T-helper 1 cell (primary cell): ENCODE data around the gene CP.

ENCODE experiments used
- DNase-seq, 5 donors: peaks; one replicate each; pipeline ENCODE4 v3.0.0-alpha.2; 2012 to 2020

CP gene

DNA sequence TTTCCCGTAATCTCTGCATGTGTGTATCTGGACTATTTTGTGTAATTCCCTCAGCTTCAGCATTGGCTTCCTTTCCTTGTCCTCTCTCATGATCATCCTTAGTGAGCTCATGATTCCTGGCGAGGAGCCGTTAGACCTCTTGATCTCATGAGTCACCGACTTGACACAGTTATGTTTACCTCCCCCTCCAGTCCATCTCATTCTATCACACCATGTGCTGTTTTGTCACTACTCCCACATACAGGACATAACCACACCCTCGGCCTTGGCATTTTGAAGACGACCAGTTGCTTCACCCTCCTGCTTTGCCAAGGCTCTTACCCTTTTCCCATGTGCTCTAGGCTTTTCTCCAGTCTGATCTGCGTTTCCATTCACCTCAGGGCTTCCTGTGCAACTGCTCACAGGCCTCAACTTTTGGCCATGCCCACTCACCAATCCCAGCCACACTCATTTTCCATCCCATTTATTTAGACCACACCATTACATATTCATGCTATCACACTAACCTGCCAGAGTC lies 41.5 kb downstream of the CP start:
- DNase-seq = no peak

DNA sequence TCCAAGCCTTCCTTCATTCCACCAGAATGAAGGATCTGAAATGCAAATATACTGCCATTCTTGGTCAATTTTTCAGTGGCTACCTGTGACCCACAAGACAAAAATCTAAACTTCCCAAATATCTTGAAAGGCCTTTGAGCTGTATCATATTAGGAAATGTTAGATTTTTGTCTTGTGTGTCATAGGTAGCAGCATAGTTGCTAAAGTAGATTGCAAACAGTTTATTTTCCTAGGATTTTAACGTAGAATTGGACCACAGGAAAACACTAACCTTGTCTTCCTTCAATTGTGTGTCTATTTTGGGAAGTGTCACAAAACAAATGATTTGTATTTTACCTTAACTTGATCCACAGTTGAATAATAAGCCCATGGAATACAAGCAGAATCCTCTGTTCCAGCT lies 42.4 kb downstream of the CP start:
- no peak for DNase-seq

DNA sequence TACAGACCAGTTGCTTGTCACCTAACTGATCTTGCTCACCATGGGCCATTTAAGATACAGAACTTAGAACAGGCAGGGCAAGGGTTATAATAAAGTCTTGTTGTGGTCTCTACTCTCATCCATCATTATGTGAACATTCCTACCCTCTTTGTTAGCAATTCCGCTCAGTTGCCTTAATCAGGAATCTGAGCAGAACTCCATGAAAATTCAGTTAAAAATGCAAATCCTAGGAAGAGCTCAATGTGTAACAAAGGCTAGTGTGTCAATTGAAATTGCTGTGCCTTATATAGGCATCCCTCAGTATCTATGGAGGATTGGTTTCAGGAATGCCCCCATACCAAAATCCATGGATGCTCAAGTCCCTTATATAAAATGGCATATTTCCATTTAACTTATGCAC lies 44.5 kb downstream of the CP start:
- no peak for DNase-seq

DNA sequence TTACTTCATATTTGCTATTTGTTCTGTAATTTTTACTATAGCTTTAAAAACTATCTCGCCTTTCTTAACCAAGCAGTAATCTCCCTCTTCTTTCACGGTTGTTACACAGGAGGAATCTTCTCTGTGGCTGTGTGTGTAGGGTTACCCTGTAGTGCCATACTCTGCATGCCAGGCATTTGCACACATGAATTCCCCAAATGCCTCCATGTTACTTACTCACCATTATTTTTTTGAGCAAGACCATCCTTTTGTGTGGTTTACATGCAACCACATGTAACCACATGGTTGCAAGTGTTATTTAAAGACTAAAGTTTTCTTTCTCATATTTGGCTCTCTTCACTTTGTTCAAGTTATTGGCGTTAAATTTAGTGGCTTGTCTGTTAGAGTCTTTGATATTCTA lies 46.7 kb downstream of the CP start:
- peak in 1 of 5 donors; percentile 14 for DNase-seq

DNA sequence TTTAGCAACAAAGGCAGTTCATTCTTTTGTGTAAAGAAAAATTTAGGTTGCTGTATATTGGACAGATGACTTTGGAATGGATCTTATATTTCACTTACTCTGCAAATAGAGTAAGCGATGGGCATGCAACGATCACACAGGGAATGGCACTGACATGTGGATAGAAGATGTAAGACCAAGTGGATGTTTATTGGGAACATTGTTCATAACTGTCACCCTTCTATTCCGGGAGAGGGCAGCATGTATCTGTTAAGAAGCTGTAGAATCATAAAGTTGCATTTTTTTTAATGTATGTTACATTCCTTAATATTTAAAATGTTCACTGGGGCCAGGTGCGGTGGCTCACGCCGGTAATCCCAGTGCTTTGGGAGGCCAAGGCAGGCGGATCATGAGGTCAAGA lies 51.0 kb downstream of the CP start:
- DNase-seq = no peak

DNA sequence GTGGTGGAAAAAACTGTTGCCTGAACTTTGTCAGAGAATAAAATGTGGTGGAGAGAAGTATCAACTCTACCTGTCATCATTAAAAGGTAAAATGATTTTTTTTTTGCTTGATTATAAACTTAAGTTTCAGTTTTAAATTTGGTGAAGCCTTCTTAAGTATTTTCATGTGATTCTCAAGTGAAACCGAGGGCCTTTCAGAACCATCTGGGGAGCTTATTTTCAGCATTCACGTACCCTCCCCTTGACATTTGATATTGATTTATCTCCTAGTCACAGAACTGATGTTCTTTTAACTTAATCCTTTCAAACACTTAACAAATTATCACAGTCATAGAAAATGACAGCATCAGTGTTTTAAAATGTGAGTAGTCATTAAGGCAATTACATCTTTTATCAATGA lies 53.7 kb downstream of the CP start:
- DNase-seq = no peak

DNA sequence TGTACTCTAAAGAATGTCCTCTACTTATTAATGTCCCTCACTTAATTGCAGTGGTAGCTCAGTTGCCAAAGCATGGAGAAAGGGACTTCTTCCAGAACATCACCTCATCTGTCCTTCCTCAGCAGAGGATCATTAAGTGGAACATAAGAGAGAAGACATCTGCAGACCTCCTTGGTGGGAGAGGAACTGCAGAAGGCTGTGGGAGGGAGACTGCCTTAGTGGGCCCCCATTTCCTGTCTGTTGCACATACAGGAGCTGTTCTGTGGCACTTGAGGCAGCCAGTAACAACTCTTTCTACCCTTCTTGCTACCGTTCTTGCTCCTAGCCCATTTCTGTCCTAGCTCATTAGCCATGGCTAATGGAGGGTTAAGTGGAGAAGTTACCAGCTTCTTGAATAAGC lies 58.6 kb downstream of the CP start:
- no peak for DNase-seq

DNA sequence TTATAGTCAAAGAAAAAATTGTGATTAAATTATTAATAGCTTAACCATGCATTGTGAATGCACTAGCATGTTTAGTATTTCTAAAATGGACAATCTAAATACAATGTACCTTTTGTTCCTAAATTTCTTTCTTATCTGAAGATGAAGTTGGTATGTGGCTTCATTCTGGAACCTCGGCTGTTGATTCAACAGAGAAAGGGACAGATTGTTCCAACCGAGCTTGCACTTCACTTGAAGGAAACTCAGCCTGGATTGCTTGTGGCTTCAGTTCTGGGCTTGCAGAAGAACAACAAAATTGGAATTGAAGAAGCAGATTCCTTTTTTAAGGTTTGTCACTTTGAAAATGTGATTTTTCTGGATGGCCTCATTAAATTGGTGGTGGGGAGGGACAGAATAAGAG lies 59.6 kb downstream of the CP start:
- DNase-seq = no peak

DNA sequence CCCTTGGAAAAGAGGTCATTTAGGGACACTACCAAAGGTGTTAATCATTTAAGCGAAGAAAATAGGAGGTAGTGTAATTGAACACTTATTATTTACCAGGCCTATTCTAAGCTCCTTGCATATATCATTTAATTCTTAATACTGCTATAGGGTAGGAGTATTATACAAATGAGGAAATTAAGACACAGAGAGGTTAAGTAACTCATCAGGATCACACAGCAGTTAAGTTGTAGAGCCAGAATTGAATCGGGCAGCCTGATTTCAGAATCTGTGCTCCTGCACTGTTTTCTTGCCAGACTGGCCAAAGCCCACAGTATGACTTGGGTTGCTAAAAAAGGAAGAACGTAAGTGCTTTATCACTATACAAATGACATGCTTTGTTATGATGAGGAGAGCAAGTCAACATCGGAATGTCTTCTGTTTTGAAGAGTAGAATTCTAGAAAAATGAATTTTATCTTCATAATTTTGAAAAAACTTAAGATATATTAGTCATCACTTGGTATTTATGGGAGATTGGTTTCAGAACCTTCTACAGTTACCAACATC lies 60.8 kb downstream of the CP start:
- DNase-seq = no peak

DNA sequence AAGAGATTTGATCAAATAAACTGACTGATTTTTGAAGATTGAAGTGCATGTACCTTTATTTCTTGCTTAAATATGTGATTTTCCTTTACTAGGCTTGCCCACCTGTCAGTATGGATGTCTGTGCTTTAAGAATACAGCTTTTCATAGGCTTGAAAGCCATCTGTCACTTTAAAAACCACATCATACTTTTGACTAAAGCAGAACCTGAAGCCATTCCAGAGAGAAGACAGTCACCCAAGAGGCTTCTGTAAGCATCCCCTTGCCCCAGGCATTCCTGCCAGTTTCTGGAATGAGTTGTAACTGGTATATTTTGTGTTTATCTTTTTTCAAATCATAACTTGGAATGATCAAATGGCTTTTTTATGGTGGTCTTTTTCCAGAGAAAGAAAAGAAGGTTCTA lies 68.2 kb downstream of the CP start:
- no peak for DNase-seq

DNA sequence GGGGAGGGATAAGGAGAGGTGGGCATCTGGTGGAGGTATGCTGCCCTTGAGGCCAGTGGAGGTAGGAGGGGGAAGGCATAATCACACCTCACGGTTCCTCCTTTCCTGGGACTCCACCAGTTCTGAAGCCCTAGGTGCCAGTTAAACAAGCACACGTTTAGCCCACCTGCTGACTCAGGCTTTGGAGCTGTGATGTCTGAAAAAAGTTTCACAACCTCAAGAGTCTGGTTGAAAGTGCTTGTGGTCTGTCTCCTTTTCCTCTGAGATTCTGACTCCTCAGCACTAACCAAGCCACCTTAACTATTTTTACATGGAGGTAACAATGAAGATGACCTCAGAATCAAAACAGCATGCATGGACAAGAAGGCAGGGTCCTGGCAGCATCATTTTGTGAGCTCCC lies 69.2 kb downstream of the CP start:
- peak in 1 of 5 donors; percentile 41 for DNase-seq

DNA sequence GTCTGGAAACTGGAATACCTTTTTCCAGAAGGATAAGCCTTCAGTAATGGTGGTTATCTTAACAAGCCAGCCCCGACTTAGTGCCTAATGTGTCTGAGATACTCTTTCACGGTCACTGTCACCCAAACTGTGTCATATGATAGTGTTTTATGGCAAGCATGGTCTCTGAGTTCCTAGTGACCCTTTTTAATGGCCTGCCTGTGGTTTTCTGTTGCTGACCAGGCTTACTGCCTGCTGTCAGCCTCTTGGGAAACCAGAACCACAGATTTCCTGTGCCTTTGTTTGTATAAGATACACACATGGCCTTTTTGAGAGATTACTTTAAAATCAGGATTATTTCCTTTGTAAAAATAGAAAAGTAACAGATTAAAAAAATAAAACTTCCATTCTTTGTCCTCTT lies 69.8 kb downstream of the CP start:
- DNase-seq = no peak

DNA sequence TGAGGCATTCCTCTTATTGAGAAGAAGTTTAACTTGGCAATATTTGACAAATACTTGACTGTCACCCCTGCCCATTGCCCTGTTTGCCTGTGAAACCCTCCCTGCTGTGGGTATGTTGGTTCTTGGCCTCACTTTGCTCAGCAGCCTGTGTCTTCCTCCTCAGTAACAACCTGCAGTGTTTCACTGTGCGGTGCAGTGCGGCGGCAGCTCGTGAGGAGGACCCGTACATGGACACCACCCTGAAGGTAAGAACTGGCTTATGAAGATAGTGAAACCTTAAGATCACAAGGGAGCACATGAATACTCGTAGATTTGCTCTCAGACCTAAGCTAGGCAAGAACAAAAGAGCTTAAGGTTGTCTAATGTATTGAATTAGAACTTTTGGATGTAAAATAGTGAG lies 71.2 kb downstream of the CP start:
- no peak for DNase-seq

DNA sequence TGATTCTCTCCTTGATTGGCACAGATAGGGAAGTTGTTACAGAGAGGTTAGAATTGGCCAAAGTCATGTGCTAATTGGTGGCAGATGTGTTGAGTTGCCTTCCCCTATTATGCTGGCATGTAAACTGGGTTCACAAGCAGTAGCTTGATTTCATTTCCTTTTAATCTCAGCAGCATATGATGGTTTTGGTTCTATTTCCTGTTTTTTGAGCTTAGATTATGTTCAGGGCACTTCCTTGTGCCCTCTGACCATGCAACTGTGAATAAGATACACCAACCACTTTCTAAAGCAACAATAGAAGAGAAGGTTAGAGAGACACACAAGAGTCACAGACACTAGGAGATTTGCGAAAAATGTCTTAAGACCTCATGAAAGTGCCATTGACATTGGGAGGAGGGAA lies 75.7 kb downstream of the CP start:
- DNase-seq = no peak

DNA sequence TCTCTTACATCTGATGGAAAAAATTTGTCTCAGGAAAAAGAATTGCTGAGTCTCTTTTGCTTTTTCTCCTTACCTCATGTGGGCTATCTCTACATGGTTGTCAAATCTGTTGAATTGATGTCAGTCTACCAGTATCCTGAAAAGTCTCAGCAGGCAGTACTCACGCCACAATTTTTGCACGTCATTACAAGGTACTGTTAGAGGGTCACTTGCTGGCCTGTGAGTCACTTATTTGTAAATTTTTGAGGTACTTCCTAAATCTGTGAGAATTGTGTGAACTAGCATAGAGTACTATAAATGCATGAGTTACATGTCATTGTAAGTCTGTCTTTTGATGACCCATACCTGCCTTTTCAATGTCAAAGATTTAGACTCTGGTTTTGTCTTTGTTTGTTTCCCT lies 76.3 kb downstream of the CP start:
- DNase-seq = no peak

DNA sequence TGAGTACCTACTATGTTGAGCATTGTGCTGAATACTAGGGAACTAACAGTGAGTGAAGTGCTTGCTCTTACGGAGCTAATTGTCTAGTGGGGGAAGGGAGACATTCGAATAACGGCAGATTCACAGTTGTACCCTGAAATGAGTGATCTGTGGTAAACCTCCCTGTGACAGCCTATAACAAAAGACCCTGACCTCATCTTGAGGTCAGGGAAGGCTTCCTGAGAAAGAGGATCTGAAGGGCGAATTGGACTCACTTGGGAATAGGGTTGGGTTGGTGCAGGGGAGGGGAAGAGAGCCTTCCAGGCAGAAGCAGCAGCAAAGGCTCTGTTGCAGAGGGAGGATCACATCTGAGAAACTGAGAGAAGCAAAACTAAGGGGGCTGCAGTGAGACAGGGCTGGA lies 78.9 kb downstream of the CP start:
- DNase-seq = no peak

DNA sequence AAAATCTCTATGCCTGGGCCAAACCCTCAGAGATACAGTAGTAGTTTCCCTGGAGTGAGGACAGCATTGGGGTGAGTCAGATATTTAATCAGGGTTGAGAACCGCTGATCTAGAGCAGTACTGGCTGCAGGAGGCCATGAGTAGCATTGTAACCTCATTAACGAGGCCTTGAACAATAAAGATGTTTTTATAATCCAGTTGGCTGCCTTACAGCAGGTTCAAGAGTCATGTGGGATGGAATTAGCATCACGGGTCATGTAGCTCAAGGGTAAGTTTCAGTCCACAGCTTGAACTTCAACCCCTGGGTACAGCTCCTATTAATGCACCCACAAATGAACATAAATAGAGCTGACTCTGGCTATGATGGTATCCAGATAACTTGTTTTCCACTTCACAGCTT lies 87.1 kb downstream of the CP start:
- DNase-seq = no peak

DNA sequence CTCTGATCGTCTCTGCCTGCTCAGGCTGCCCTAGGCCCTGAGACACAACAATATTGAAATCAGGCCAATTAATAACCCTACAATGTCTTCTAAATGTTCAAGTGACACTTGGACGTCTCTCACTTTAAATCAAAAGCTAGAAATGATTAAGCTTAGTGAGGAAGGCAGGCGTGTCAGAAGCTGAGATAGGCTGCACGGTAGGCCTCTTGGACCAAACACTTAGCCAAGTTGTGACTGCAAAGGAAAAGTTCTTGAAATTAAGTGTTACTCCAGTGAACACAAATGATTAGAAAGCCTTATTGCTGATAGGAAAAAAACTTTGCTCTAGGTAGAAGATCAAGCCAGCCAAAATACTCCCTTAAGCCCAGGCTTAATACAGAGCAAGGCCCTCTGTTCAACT lies 90.0 kb downstream of the CP start:
- DNase-seq = no peak

DNA sequence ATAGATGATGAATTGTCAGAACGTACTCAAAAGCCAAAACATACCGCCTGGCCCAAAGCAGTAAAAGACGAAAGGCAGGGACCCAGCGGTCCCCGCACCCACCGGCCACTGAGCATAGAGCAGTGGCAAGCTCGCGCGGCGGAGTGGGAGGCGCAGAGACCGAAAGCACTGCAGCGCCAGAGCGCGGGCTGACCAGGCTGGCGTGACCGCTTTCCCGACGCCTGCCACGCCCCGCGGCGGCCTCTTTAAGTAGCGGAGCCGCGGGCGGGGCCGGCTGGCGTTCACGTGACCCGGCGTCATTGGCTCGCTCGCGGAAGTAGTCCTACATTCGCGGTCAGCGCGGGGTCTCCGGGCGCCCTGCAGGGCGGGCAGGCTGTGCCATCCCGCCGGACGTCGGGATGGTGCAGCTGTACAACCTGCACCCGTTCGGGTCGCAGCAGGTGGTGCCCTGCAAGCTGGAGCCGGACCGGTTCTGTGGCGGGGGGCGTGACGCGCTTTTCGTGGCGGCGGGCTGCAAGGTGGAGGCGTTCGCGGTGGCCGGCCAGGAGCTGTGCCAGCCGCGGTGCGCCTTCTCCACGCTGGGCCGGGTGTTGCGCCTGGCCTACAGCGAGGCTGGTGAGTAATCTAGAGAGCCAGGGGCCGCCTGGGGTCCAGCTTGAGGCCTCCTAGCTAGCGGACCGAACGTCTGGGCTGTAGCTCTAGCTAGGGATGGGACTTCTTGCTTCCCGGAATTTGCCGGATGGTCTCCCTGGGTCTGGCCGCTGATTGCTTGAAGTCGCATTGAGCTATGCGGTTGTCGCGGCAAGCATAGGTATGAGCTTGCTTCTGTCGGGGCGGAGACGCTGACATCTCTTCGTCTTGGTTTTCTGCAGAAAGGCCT lies 92.1 kb downstream of the CP start, which contains the start of gene HPS3:
Gene HPS3, plus strand, starts transcription at position 313 of the 880 bp plus-strand sequence. Its CDS starts 86 bp downstream, at position 399.
- DNase-seq = peak; percentile 68 to 89 (median 73)

DNA sequence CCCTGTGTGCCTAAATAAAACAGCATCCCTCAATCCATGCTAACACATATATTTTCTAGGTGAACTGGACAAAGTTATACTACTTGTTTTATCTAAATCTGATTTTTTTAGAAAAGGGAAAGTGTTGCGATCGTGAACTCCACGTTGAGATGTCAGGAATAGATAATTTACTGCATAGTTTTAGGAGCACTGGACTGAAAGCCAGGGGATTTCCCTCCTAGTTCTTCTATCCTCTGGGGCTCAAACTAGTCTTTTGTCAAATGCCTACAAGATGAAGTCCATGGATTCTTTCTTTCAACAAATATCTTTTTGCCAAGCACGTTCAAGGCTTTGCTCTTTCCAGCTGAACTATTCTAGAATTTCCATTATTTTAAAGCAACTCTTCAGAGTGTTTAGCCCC lies 92.8 kb downstream of the CP start:
- DNase-seq = no peak

DNA sequence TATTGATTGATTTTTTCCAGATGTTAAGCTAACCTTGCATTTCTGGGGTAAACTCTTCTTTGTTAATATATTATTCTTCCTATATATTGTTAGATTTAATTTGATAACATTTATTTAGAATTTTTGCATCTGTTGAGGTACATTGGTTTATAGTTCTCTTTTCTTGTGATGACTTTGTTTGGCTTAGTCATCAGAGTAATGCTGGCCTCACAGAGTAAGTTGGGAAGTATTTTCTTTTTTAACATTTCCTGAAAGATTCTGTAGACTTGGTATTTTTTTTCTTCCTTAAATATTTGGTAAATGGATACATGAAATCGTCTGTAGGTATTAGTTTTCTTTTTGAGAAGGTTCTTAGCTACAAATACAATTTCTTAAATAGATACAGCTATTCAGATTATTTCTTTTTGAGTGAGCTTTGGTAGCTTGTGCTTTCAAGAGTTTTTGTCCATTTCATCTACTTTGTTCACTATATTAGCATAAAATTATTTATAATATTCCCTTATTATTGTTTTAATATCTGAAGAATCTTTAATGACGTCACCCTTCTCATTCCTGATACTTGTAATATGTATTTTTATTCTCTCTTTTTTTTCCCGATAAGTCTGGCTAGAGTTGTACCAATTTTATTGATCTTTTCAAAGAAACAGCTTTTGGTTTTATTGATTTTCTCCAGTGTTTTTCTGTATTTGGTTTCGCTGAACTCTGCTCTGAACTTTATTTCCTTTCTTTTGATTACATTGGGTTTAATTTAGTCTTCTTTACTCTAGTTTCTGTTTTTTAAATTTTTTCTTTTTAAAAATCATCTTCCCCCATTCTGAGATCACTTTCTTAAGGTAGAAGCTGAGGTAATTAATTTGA lies 98.7 kb downstream of the CP start:
- no peak for DNase-seq
